Vagina (tissue), 2 donors: Measurements from ENCODE around the gene STRADA. TPM values are rescaled to one million over a fixed set of nuclear protein-coding genes. Genes with fewer than 3 reads are reported as not detected.

Experiments used
- DNase-seq, 2 donors: peaks; one replicate each; pipeline ENCODE4 v3.0.0-alpha.2; 2017; ENCODE audit errors: extremely low spot score in 2 of 2
- H3K27ac ChIP-seq: fragments of 200-600 bp; sonication (generic); one replicate; pipeline ENCODE4 v1.5.1; 2019
- H3K27me3 ChIP-seq: fragments of 200-600 bp; sonication (generic); one replicate; pipeline ENCODE4 v1.5.1; 2019
- H3K36me3 ChIP-seq, 2 donors: fragments of 200-600 bp; sonication (generic); one replicate each; pipeline ENCODE4 v1.5.1; 2017 to 2019
- H3K4me1 ChIP-seq: fragments of 200-600 bp; sonication (generic); one replicate; pipeline ENCODE4 v1.5.1; 2019
- H3K4me3 ChIP-seq, 2 donors: fragments of 200-600 bp; sonication (generic); 1 replicate in 1 of 2; 2 replicates in 1 of 2; pipeline ENCODE4 v1.5.1; 2016 to 2019
- H3K9me3 ChIP-seq: fragments of 200-600 bp; sonication (generic); one replicate; pipeline ENCODE4 v1.5.1; 2019
- POLR2A ChIP-seq, 2 donors: fragments of 450-650 bp; IDR thresholded peaks; one replicate each; pipeline ENCODE4 v1.6.1; 2017; ENCODE audit warnings: antibody characterized with exemption in 2 of 2, mild to moderate bottlenecking in 2 of 2, moderate library complexity in 2 of 2
- POLR2AphosphoS5 ChIP-seq, 2 donors: sonication (generic); formaldehyde crosslinking; IDR thresholded peaks; one replicate each; pipeline ENCODE4 v1.9.0; 2017; ENCODE audit warnings: antibody characterized with exemption in 2 of 2, mild to moderate bottlenecking in 2 of 2, low read depth in 1 of 2; ENCODE audit not compliant: insufficient read depth in 1 of 2
- intact Hi-C: fragments of 100-400 bp; cut with DNase I; formaldehyde crosslinking; loops from one replicate; pipeline ENCODE4 v1.15.1; 2023
- total RNA-seq: library from RNA; depleted of rRNA; stranded (reverse); fragments of >200 nt; gene quantifications from one replicate; pipeline ENCODE4 v1.2.3, GENCODE V29; 2016
- TF ChIP-seq, protein P1 (sequence below), 3 experiments: fragments of 450-650 bp in 2 of 3; fragments of 200-600 bp in 1 of 3; sonication (generic) in 1 of 3; IDR thresholded peaks; one replicate each; pipeline ENCODE4 v1.5.1; 2017 to 2019; ENCODE audit warnings: antibody characterized with exemption in 3 of 3, mild to moderate bottlenecking in 2 of 3, moderate library complexity in 2 of 3

Gene STRADA
- total RNA-seq, 1 donor from 2014 or later, result 19.4 TPM

DNA sequence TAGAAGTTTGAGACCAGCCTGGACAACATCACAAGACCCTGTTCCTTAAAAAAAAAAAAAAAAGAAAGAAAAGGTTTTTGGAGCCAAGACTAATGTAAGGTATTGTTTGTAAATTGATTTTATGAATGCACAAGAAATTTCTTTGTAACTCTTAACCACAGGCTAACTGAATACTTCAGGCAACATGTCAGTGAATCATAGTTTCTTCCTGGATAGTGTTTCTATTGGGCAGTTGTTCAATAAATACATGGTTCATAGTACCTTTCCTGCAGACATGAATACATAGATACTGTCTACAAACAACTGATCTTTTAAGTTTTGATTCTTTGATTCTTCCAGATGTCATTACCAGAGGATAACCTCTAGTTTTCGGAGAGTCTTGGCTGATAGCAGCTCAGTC is 44.0 kb upstream of the STRADA start:
- TF ChIP-seq, protein P1, sequence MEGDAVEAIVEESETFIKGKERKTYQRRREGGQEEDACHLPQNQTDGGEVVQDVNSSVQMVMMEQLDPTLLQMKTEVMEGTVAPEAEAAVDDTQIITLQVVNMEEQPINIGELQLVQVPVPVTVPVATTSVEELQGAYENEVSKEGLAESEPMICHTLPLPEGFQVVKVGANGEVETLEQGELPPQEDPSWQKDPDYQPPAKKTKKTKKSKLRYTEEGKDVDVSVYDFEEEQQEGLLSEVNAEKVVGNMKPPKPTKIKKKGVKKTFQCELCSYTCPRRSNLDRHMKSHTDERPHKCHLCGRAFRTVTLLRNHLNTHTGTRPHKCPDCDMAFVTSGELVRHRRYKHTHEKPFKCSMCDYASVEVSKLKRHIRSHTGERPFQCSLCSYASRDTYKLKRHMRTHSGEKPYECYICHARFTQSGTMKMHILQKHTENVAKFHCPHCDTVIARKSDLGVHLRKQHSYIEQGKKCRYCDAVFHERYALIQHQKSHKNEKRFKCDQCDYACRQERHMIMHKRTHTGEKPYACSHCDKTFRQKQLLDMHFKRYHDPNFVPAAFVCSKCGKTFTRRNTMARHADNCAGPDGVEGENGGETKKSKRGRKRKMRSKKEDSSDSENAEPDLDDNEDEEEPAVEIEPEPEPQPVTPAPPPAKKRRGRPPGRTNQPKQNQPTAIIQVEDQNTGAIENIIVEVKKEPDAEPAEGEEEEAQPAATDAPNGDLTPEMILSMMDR (IDR thresholded peaks at IDR 0.05), result no peak
- TF ChIP-seq POLR2A (IDR thresholded peaks at IDR 0.05) (no peak), POLR2AphosphoS5 (IDR thresholded peaks at IDR 0.05; ENCODE audit: insufficient read depth in 1 of 2, low read depth in 1 of 2) (no peak)
- no peak overlapping the region for H3K27ac ChIP-seq
- H3K4me1 ChIP-seq, result peaks cover 9% of the 10 kb centered on the region
- no peak overlapping the region for H3K4me3 ChIP-seq
- no peaks in the 10 kb centered on the region for H3K27me3 ChIP-seq
- H3K9me3 ChIP-seq, result no peaks in the 10 kb centered on the region
- intact Hi-C loops, result no loop called here
- peaks cover 0 to 39% of the 10 kb centered on the region in 2 donors for H3K36me3 ChIP-seq
- no peak for DNase-seq

DNA sequence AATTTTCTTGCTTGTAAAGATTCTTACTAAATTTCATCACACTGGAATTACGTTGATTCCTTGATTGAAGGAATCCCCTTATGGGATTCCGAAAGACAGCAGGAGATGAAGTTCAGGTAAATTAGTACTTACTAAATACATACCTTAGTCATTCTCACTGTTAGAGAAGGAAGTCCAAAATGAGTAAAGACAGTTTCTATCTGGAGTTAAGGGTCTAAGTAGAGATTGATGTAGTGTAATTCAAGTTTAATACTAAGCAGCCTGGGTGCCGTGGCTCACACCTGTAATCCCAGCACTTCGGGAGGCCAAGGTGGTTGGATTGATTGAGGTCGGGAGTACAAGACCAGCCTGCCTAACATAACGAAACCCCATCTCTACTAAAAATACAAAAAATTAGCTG is 41.9 kb upstream of the STRADA start:
- Histone ChIP-seq H3K4me1 (peaks cover 26% of the 10 kb centered on the region), H3K9me3 (no peaks in the 10 kb centered on the region), H3K27ac (no peak overlapping the region), H3K4me3 (no peak overlapping the region), H3K36me3 (peaks cover 0 to 24% of the 10 kb centered on the region in 2 donors), H3K27me3 (no peaks in the 10 kb centered on the region)
- intact Hi-C loops, result no loop called here
- DNase-seq, result no peak
- TF ChIP-seq POLR2A (IDR thresholded peaks at IDR 0.05), result no peak
- TF ChIP-seq, protein P1 (IDR thresholded peaks at IDR 0.05), result no peak
- no peak for TF ChIP-seq POLR2AphosphoS5 (IDR thresholded peaks at IDR 0.05; ENCODE audit: insufficient read depth in 1 of 2, low read depth in 1 of 2)

DNA sequence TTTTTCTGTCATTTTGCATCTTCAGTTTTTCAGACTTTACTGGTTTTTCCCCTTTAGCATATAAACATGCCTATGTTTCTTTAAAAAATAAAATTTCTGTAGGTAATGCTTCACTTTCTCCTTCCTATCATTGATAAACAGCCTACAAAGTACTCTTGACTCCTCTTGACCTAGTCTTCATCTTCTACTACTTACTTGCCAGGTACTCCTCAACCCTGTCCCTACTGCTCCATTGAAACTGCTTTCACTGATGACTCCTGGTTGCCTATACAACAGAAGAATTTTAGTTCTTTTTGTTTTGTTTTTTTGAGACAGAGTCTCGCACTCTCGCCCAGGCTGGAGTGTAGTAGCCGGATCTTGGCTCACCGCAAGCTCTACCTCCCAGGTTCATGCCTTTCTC is 39.3 kb upstream of the STRADA start:
- Histone ChIP-seq H3K4me3 (no peak overlapping the region), H3K4me1 (peaks cover 49% of the 10 kb centered on the region), H3K36me3 (peaks cover 0 to 3% of the 10 kb centered on the region in 2 donors), H3K9me3 (no peaks in the 10 kb centered on the region), H3K27me3 (no peaks in the 10 kb centered on the region), H3K27ac (no peak overlapping the region)
- no peak for DNase-seq
- intact Hi-C loops, result no loop called here
- TF ChIP-seq POLR2AphosphoS5 (IDR thresholded peaks at IDR 0.05; ENCODE audit: insufficient read depth in 1 of 2, low read depth in 1 of 2), result no peak
- TF ChIP-seq POLR2A (IDR thresholded peaks at IDR 0.05), result no peak
- TF ChIP-seq, protein P1 (IDR thresholded peaks at IDR 0.05), result no peak

DNA sequence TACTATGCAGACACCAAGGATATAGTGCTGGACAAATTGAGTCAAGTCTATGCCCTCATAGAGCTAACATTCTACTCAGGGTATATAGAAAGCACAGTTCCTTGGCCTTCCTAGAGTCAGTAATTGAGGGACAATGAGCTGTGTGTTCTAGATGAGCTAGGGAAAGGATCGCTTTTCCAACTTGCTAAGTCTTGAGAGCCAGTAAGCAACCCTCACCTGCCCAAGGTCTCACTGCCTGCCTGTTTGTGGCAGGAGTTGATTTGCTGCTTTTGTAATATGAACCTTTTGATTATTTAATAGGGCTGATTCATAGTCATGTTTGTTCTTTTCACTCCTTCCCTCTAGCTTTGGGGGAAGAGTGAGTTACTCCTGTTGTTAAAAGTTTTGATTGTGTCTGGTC is 38.9 kb upstream of the STRADA start:
- Histone ChIP-seq H3K27me3 (no peaks in the 10 kb centered on the region), H3K9me3 (no peaks in the 10 kb centered on the region), H3K27ac (no peak overlapping the region), H3K36me3 (peaks cover 0 to 3% of the 10 kb centered on the region in 2 donors), H3K4me3 (no peak overlapping the region), H3K4me1 (peaks cover 54% of the 10 kb centered on the region)
- no peak for DNase-seq
- TF ChIP-seq POLR2AphosphoS5 (IDR thresholded peaks at IDR 0.05; ENCODE audit: insufficient read depth in 1 of 2, low read depth in 1 of 2) (no peak), POLR2A (IDR thresholded peaks at IDR 0.05) (no peak)
- TF ChIP-seq, protein P1 (IDR thresholded peaks at IDR 0.05), result no peak
- intact Hi-C loops, result no loop called here

DNA sequence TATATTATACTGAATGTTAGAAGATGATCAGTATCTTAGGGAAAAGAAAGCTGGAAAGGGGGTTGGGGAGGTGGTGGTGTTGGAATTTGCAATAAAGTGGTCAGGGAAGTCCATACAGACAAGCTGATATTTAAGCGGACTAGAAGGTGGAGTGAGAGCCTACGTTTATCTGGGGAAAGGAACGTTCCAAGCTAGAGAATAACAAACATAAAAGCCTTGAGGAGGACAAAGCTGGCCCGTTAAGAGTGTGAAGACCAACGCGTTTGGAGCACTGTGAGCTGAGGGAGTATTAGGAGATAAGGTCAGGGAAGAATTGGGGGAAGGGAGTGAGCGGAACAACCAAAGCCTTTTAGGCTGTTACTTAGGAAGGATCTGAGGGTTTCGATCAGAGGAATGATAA is 33.8 kb upstream of the STRADA start:
- H3K27ac ChIP-seq, result peak overlapping the region; percentile 89
- H3K4me3 ChIP-seq, result peak overlapping the region; percentile 70 to 73
- peaks cover 65% of the 10 kb centered on the region for H3K4me1 ChIP-seq
- TF ChIP-seq POLR2A (IDR thresholded peaks at IDR 0.05), result no peak
- TF ChIP-seq POLR2AphosphoS5 (IDR thresholded peaks at IDR 0.05; ENCODE audit: insufficient read depth in 1 of 2, low read depth in 1 of 2), result no peak
- TF ChIP-seq, protein P1 (IDR thresholded peaks at IDR 0.05), result no peak
- H3K27me3 ChIP-seq, result no peaks in the 10 kb centered on the region
- no peaks in the 10 kb centered on the region for H3K9me3 ChIP-seq
- no peak for DNase-seq
- intact Hi-C loops, result no loop called here
- H3K36me3 ChIP-seq, result peaks cover 0 to 3% of the 10 kb centered on the region in 2 donors
